Forelimb muscle (tissue), 1 donor: Measurements from ENCODE around the gene WDR1. TPM values are rescaled to one million over a fixed set of nuclear protein-coding genes. Genes with fewer than 3 reads are reported as not detected.
"Not testable (repeated sequence)": the region's sequence is repeated elsewhere in the genome, so short reads cannot be mapped to it uniquely, and the experiment has no call there.

Experiments
- DNase-seq: peaks from one replicate; pipeline ENCODE4 v3.0.0-alpha.2; 2013; ENCODE audit warnings: low read depth
- polyA plus RNA-seq: library from polyadenylated mRNA; unstranded; fragments of 120-200 nt; gene quantifications from one replicate; pipeline ENCODE4 v1.2.1, GENCODE V29; 2013; ENCODE audit not compliant: insufficient read length

WDR1 gene
- polyA plus RNA-seq, 1 donor: 169 TPM

- no peak for DNase-seq
These were observed 17.5 kb upstream of the WDR1 start for GRCh38 chr4:10134141-10134540.

GRCh38 chr4:10131202-10131601, 14.6 kb upstream of the WDR1 start:
- DNase-seq: no peak

DNA sequence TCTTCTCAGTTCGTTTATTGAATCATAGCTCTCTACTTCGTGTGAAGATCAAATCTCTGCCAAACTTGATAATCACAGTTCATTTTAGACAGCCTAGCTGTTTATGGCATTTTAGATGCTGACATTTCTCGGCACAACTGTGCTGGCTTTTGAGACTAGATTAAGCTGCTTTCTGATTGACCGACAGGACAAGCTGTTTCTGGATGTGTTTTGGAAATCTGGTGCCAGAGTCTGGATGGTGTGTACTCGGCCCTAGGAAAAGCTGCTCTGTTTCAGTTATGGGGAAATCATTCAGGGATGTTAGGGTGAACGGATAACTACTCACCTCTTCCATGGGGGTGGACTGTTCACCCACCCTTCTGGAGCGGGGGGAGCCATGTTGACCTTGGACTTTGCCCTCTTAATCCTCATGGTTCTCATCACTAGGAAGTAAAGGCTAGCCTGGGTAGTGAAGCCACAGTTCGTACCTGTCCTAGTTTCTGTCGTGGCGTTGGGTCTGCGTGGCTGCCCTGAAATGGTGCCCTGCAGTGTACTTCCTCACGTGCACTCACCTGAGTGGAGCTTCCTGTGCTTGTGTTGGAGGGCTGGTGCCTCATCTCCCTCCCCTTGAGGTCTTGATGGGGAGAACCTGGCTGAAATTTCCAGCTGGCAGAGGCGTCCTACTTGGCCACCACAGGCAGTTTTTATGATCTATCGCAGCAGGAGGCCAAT, 13.7 kb upstream of the WDR1 start:
- DNase-seq: no peak

DNA sequence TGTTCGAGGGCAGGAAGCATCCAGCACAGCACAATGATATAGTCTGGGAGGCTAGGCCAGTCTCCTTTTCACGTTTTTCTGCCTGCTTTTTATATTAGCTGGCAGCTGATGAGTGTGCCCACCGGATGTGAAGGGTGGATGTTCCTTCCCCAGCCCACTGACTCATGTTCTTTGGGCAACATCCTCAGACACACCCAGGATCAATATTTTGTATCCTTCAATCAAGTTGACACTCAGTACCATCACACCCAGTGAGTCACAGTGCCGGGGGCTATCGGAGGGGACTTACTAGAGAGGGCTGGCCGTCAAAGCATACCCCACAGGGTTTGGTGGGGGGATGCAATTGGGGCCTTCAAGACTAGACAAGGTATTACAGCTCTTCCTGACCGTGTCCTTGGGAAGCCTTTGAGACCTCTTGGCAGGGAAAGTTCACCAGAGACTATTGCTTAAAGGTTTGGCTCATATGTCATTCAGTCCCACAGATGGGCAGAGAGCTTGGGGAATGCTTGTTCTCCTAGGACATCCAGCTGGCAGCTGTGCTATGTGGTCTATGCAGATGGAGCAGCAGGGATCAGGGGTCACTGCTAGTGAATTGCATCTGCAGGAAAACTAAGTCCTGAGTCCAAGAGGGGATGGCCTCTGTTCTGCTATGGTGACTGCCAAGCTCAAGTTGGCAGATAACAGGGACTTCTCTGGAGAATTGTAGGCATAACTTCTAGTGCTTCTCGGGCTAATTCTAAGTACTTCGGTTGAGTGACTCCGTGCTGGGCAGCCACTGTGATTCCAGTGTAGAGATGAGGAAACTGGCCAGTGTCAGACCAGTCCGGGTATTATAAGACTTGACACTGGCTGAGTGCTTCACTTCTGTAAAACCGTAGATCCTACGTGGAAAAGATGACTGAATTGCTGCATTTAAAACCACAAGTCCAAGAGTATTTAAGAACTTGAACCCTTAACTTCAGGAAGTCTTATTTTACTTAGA, 12.9 kb upstream of the WDR1 start:
- DNase-seq: no peak

GRCh38 chr4:10128761-10129160, 12.2 kb upstream of the WDR1 start:
- no peak for DNase-seq

DNA sequence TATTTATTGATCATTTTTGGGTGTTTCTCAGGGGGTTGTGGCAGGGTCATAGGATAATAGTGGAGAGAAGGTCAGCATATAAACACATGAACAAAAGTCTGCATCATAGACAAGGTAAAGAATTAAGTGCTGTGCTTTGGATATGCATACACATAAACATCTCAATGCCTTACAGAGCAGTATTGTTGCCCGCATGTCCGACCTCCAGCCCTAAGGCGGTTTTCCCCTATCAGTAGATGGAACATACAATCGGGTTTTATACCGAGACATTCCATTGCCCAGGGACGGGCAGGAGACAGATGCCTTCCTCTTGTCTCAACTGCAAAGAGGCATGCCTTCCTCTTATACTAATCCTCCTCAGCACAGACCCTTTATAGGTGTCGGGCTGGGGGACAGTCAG, 10.9 kb upstream of the WDR1 start:
- not testable (repeated sequence) for DNase-seq

DNA sequence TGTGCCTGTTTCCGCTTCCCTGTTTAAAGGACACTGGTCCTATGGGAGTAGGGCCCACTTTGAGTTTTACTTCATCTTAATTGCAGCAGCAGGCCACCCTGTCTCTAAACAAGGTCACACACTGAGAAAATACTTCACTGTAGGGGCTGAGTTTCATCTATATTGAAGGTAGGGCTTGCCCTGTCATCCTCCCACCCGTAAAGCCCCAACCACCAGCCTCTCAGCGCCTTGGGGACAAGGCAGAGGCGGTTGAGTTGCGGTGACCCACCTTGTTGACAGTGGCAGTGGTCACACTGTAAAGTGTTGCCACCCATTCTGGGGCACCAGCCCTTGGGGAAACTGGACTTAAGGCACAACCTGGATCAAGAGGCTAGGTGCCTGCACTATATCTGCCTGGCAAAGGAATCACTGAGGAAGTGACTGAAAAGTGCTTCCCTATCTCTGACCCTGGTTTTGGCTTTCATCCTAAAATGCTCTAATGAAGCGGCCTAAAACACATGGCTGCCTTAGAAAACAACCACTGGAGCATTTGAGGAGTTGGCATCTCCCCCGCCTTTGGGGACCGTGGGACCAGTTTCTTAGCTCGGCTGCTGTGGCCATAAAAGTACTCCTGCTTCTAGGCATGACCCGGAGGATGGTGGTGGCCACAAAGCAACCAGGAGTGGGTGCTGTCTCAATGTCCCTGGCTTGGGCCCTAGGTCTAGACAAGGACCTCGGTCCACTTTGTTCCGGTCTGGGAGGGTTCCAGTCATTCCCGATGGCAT, 7.8 kb upstream of the WDR1 start:
- no peak for DNase-seq

- DNase-seq: no peak
These were observed 6.9 kb upstream of the WDR1 start for GRCh38 chr4:10123227-10124101.

GRCh38 chr4:10122236-10122932, 5.8 kb upstream of the WDR1 start:
- no peak for DNase-seq

- DNase-seq: no peak
These were observed 5.1 kb upstream of the WDR1 start for GRCh38 chr4:10121568-10122208.

- DNase-seq: no peak
These were observed 4.5 kb upstream of the WDR1 start for GRCh38 chr4:10120943-10121567.

- no peak for DNase-seq
These were observed 3.2 kb upstream of the WDR1 start for GRCh38 chr4:10119773-10120172.

DNA sequence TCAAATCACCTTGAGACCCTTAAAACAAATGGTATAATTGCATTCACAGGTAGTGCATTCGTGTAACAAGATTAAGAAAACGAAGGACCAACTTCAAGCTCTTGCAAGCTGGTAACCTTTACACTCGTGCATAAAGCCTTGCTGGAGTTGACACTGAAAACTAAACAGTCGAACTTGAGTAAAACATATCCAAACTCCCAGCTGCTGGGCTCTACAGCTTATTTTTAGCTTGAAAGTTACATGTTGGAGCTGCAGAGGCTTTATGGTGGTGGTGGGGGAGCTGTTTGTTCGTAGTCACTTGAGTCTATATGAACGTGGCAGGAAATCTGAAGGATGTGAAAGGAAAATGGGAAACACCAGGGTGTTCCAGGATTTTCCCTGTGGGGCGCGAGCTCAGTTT, 2.7 kb upstream of the WDR1 start:
- DNase-seq: no peak

DNA sequence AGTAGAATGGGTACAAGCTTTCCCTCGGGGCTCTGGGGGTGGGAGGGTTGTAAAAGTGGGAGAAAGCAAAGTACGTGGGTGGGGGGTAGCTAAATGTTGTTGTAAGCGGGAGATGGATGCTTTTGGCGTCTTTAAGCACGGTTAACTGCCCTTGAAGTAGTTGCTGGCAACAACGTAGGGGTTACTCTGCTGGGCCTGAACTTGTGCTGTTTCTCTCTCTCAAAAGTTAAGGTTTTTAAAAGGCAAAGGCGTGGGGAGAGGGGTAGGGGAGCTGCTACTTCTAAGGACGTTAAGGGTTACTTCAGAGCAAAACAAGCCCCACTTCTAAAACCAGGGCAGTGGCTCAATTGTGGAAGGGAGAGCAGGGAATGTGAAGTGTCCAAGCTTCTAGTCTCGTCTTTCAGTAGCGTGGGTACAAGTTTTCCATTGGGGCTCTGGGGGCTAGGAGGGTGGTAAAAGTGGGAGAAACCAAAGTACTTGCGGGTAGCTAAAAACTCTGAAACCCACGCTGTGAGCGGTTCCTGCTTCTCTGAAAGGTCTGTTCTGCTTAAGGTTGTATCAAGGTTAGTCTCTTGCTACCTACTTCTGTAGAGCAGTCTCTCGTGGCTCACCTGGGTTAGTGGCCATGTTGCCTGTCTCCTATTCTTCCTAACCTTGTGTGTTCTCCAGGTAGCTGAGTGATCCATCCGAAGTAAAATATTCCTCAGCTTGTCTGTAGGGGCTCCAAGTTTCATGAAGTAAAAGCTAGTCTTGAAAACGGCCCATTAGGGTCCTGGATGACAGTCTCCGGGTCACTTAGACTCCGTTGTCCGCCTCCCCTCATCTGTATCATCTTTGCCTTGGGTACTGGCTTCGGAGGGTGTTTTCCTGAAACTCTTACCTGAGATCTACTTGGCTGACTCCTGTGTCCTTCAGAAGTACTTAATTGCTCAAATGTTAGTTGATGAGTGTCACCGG, 1.7 kb upstream of the WDR1 start:
- DNase-seq: no peak

DNA sequence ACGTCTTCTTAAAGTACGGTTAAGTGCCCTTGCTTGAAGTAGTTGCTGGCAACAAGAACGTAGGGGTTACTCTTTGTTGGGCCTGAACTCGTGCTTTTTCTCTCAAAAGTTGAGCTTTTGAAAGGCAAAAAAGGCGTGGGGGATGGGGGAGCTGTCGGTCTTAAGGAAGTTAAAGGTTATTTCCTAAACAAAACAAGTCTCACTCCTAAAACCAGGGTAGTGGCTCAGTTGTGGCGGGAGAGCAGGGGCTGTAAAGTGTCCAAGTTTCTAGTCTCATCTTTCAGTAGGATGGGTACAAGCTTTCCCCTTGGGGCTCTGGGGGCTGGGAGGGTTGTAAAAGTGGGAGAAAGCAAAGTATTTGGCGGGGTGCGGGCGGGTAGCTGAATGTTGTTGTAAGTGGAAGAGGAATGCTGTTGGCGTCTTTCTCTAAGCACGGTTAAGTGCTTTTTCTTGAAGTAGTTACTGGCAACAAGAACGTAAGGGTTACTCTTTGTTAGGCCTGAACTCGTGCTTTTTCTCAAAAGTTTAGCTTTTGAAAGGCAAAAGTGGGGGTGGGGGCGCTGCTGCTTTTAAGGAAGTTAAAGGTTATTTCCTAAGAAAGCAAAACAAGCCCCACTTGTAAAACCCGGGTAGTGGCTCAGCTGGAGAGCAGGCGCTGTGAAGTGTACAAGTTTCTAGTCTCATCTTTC, 904 bp upstream of the WDR1 start:
- DNase-seq: no peak

- DNase-seq: no peak
These were observed 616 bp downstream of the WDR1 start for GRCh38 chr4:10115797-10116568.

GRCh38 chr4:10115271-10115796, 1.3 kb downstream of the WDR1 start:
- no peak for DNase-seq
